ENCODE data around the gene EPHA10.
"Not testable (repeated sequence)": the region's sequence is repeated elsewhere in the genome, so short reads cannot be mapped to it uniquely, and the experiment has no call there.

DNA sequence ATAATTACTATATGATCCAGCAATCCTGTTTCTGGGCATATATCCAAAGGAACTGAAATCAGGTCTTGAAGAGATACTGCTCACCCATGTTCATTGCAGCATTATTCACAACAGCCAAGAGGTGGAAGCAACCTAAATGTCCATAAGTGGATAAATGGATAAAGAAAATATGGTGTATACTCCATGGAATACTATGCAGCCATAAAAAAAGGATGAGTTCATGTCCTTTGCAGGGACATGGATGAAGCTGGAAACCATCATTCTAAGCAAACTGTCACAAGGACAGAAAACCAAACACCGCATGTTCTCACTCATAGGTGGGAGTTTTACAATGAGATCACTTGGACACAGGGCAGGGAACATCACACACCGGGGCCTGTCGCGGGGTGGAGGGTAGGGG, 26.3 kb downstream of the EPHA10 start:
- not testable (repeated sequence) for TF ChIP-seq EP300 (IDR thresholded peaks at IDR 0.05; ENCODE audit: low read depth); CTCF (IDR thresholded peaks at IDR 0.05)
